Caco-2 (cell line): ENCODE measurements around the gene MED9. TPM values are rescaled to one million over a fixed set of nuclear protein-coding genes. Genes with fewer than 3 reads are reported as not detected.
"Not testable (repeated sequence)": the region's sequence is repeated elsewhere in the genome, so short reads cannot be mapped to it uniquely, and the experiment has no call there.

Source experiments
- Bru-seq: library from RNA; stranded (reverse); fragments of 400-500 nt; gene quantifications from one replicate; lab custom pipeline; 2021; lab: Mats Ljungman, UMichigan
- BruChase-seq, 2 experiments: library from RNA; stranded (reverse); fragments of 400-500 nt; gene quantifications; one replicate each; lab custom pipeline; 2021; lab: Mats Ljungman, UMichigan
- BruUV-seq: library from RNA; stranded (reverse); fragments of 400-500 nt; replicated peaks from 2 replicates; lab custom pipeline; 2021; lab: Mats Ljungman, UMichigan
- CTCF ChIA-PET: fragments of 300-600 bp; sonication (Branson Sonifier 250); formaldehyde crosslinking; loops from one replicate; lab custom pipeline; 2022; ENCODE audit warnings: antibody characterized with exemption; lab: Charles Lee
- POLR2A ChIA-PET: fragments of 300-600 bp; sonication (Branson Sonifier 250); formaldehyde crosslinking; loops from one replicate; lab custom pipeline; 2022; ENCODE audit warnings: antibody characterized with exemption; lab: Charles Lee
- DNase-seq, 2 experiments: peaks; one replicate each; pipeline versions ENCODE4 v3.0.0 to v3.0.0-alpha.2; 2020 to 2022
- H3K27me3 ChIP-seq: replicated peaks from 2 replicates; pipeline ENCODE4 v1.6.0; 2011; ENCODE audit warnings: low read length; ENCODE audit not compliant: control insufficient read depth, insufficient read depth
- H3K36me3 ChIP-seq: 2 replicates; pipeline ENCODE4 v1.5.1; 2011; ENCODE audit warnings: low read length; ENCODE audit not compliant: control insufficient read depth, insufficient read depth
- H3K4me1 ChIP-seq: fragments of 250-450 bp; sonication (Bioruptor Pico); 2 replicates; pipeline ENCODE4 v1.5.1; 2020; ENCODE audit warnings: mild to moderate bottlenecking
- H3K4me3 ChIP-seq: 2 replicates; pipeline ENCODE4 v1.5.1; 2011; ENCODE audit warnings: low read depth, mild to moderate bottlenecking, control low read depth, low read length
- H3K9me3 ChIP-seq: fragments of 250-450 bp; sonication (Bioruptor Pico); 2 replicates; pipeline ENCODE4 v1.5.1; 2020; ENCODE audit warnings: mild to moderate bottlenecking, moderate library complexity
- H3K27ac Mint-ChIP-seq: one replicate; pipeline ENCODE4 v1.8.0; 2022; ENCODE audit warnings: mixed read lengths; ENCODE audit not compliant: unreplicated experiment
- H3K27me3 Mint-ChIP-seq: one replicate; pipeline ENCODE4 v1.8.0; 2022; ENCODE audit warnings: mixed read lengths; ENCODE audit not compliant: insufficient read depth, unreplicated experiment
- H3K36me3 Mint-ChIP-seq: one replicate; pipeline ENCODE4 v1.8.0; 2022; ENCODE audit warnings: mild to moderate bottlenecking, mixed read lengths; ENCODE audit not compliant: insufficient read depth, unreplicated experiment
- H3K4me1 Mint-ChIP-seq: one replicate; pipeline ENCODE4 v1.8.0; 2022; ENCODE audit warnings: low read depth, mixed read lengths; ENCODE audit not compliant: unreplicated experiment
- H3K4me3 Mint-ChIP-seq: one replicate; pipeline ENCODE4 v1.8.0; 2022; ENCODE audit warnings: mild to moderate bottlenecking, moderate library complexity, mixed read lengths; ENCODE audit not compliant: unreplicated experiment
- H3K9me3 Mint-ChIP-seq: one replicate; pipeline ENCODE4 v1.8.0; 2022; ENCODE audit warnings: mixed read lengths; ENCODE audit not compliant: unreplicated experiment
- CTCF ChIP-seq, 2 experiments: fragments of 200-600 bp in 1 of 2; IDR thresholded peaks; 1 replicate in 1 of 2; 2 replicates in 1 of 2; pipeline versions ENCODE4 v1.5.1 to v1.8.0; 2011 to 2022; ENCODE audit warnings: antibody characterized with exemption in 1 of 2, control low read depth in 1 of 2, inconsistent platforms in 1 of 2, low read depth in 1 of 2, low read length in 1 of 2, mild to moderate bottlenecking in 1 of 2, moderate library complexity in 1 of 2; ENCODE audit not compliant: insufficient read depth in 1 of 2, severe bottlenecking in 1 of 2, unreplicated experiment in 1 of 2
- intact Hi-C: fragments of 100-400 bp; cut with micrococcal nuclease; formaldehyde crosslinking; loops from one replicate; pipeline ENCODE4 v1.10.0; 2022; ENCODE audit not compliant: unreplicated experiment
- long read RNA-seq: library from polyadenylated mRNA; stranded (forward); transcript quantifications from one replicate; pipeline ENCODE4 v2.0.0, GENCODE V29; 2022
- total RNA-seq: library from RNA; stranded (reverse); gene quantifications from 2 replicates; pipeline ENCODE4 v1.2.3, GENCODE V29; 2022

The MED9 gene
- total RNA-seq: 24.9 and 26.6 TPM in 2 replicates
- percentile 89 among the genes with signal in this experiment for Bru-seq, nascent RNA
- percentile 80 among the genes with signal in this experiment for BruChase-seq, experiment 1, labeled RNA remaining after a 2-hour chase
- BruChase-seq, experiment 2, labeled RNA remaining after a 6-hour chase: percentile 67 among the genes with signal in this experiment
- long read RNA-seq, transcript MED9-201 (2 exons, 2,228 nt): major isoform, 34 of 38 reads
- long read RNA-seq, partial matches to known transcripts: 3 of 38 reads
- long read RNA-seq, other reads (novel, unspliced or antisense): 0 of 38 reads

DNA sequence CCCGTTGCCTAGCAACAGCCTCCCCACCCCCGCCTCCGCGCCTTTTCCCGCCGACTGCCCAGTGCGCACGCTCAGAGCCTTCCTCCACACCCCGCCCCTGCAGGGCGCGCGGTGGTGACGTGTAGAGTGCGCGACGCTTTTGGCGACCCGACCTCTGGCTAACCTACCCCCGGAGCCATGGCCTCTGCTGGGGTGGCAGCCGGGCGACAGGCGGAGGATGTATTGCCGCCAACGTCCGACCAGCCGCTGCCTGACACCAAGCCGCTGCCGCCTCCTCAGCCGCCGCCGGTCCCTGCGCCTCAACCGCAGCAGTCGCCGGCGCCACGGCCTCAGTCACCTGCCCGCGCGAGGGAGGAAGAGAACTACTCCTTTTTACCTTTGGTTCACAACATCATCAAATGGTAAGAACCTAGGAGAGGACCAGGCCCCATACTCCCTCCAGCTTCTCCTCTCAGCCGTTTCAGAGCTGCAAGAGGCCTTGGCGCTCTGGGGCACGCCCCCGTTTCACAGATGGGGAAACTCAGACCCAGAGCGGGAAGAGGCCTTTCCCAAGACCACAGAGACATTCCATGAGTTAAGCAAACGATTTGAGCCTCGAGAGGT, at the start of gene MED9:
MED9 (plus strand) TSS at position 136 of the 603 bp plus-strand sequence; CDS start at position 178, 42 bp downstream.
- H3K4me3 ChIP-seq: peak within 1 kb of the TSS; percentile 93
- TSS peak; percentile 62 for BruUV-seq
- H3K4me1 ChIP-seq: peaks cover 12% of the 10 kb centered on the region; the same call in 1 of the 2 replicates
- CTCF ChIA-PET: interaction anchor here (0.7 kb wide), 1 partner anchor 156 kb away, joined by 3 read pairs; no protein-coding TSS in a partner anchor
- no peaks in the 10 kb centered on the region for H3K36me3 ChIP-seq
- no peaks in the 10 kb centered on the region; the same call in 1 of the 2 replicates for H3K27me3 ChIP-seq
- no peaks in the 10 kb centered on the region for H3K9me3 ChIP-seq
- intact Hi-C loops: loop anchor here (2.0 kb wide), 2 partner anchors 20 to 30 kb away; partner anchors contain the start of gene RASD1
- Mint-ChIP-seq H3K9me3 (no peaks in the 10 kb centered on the region), H3K36me3 (peaks cover 23% of the 10 kb centered on the region), H3K4me1 (no peaks in the 10 kb centered on the region), H3K4me3 (peak within 1 kb of the TSS; percentile 93), H3K27ac (peak within 1 kb of the TSS; percentile 97), H3K27me3 (peaks cover 7% of the 10 kb centered on the region)
- TF ChIP-seq CTCF (IDR thresholded peaks at IDR 0.05; ENCODE audit: insufficient read depth in 1 of 2, low read depth in 1 of 2, low read length in 1 of 2, severe bottlenecking in 1 of 2, unreplicated experiment in 1 of 2): no peak
- peak; percentile 95 to 97 for DNase-seq
- POLR2A ChIA-PET: interaction anchor here (0.6 kb wide), 1 partner anchor 89 kb away, joined by 4 read pairs; no protein-coding TSS in a partner anchor

DNA sequence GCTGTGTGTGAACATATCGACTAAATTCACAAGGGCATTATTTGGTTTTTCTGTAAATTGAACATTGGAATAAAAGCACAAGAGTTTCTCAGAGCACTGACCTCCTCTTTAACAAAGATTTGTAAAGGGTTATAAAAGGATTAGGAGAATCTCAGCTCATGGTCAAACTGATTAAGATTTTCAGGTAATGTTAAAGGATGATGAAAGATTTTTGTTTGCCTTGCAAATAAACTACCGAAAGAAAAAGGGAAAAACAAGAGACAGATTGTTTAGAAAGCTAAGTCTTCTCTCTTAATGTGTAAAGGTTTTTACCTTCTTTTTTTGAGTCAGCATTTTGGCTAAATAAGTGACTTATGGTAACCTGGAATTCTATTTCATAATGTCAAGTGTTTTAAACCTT, 47.6 kb upstream of the MED9 start:
- intact Hi-C loops: loop anchor here (1.0 kb wide), 1 partner anchor 11 kb away; no protein-coding TSS in a partner anchor
- H3K27me3 ChIP-seq: no peaks in the 10 kb centered on the region
- CTCF ChIA-PET: interaction anchor here (0.6 to 1.9 kb wide), 4 partner anchors 11 to 68 kb away, joined by 3 to 7 read pairs (median 3); no protein-coding TSS in a partner anchor
- Mint-ChIP-seq H3K9me3 (no peaks in the 10 kb centered on the region), H3K36me3 (no peaks in the 10 kb centered on the region), H3K27ac (no peak overlapping the region), H3K4me3 (no peak overlapping the region), H3K4me1 (peaks cover 29% of the 10 kb centered on the region), H3K27me3 (no peaks in the 10 kb centered on the region)
- POLR2A ChIA-PET: no interaction called here
- BruUV-seq: no TSS peak
- H3K36me3 ChIP-seq: no peaks in the 10 kb centered on the region
- no peak for DNase-seq
- no peak overlapping the region for H3K4me3 ChIP-seq
- peaks cover 16% of the 10 kb centered on the region for H3K9me3 ChIP-seq
- H3K4me1 ChIP-seq: peaks cover 38% of the 10 kb centered on the region
- no peak for TF ChIP-seq CTCF (IDR thresholded peaks at IDR 0.05; ENCODE audit: insufficient read depth in 1 of 2, low read depth in 1 of 2, low read length in 1 of 2, severe bottlenecking in 1 of 2, unreplicated experiment in 1 of 2)

GRCh38 chr17:17430924-17431323, 45.9 kb upstream of the MED9 start:
- peaks cover 55% of the 10 kb centered on the region for H3K4me1 ChIP-seq
- H3K36me3 Mint-ChIP-seq, H3K36me3 ChIP-seq, H3K4me3 ChIP-seq, H3K27ac Mint-ChIP-seq, intact Hi-C loops, H3K27me3 Mint-ChIP-seq, DNase-seq, H3K27me3 ChIP-seq, BruUV-seq, CTCF ChIA-PET, POLR2A ChIA-PET, H3K4me3 Mint-ChIP-seq, H3K9me3 ChIP-seq, H3K9me3 Mint-ChIP-seq: not testable (repeated sequence)
- H3K4me1 Mint-ChIP-seq: peaks cover 46% of the 10 kb centered on the region
